ENCODE results near the gene EFNB2. TPM values are rescaled to one million over a fixed set of nuclear protein-coding genes. Genes with fewer than 3 reads are reported as not detected.
A peak's percentile ranks its signal among the peaks of the same experiment; 100 is the strongest.

EFNB2 gene
- total and polyA plus RNA-seq, 8 donors, result 3.0 to 48.7 (median 13.4) TPM

DNA sequence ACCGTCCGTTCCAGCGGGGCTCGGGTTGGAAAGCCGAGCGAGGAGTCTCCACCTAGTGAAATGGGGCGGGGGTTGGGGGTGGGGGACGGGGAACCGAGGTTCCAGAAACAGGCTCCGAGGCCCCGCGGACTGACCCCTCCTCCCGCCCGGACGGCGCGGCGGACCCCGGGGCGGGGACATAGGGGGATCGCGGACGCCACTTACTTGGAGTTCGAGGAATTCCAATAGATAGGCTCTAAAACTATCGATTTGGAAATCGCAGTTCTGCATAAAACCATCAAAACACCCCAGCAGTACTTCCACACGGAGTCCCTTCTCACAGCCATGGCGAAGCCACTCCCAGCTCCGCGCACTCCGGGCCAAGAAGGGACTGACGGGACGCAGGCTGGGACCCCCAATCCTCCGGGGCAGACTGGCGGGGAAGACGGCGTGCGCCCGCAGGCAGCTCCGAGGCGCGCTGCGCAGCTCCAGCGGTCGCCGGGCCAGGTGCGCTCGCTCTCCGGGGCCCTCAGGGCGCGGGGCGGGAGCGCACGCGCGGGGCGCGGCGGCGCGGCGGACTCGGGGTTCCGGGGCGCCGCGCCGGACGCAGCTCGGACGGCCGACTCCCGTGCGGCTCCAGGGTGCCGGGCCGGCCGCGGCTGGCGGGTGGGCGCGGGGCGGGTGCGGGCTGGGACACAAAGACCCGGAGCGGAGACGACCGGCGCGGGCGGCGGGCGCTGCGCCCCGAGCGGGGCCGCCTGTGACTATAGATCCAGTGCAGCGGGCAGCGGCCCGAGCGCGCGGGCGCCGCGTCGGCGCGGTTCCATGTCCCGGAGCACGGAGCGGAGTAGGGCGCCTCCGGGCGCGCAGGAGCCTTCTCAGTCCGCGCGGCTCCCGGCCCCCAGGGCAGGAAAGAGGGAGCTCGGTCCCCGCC lies 567 bp downstream of the EFNB2 start:
- Histone ChIP-seq H3K4me1 (peaks cover 19 to 57% (median 44%) of the 10 kb centered on the region in 4 donors), H3K9me3 (no peaks in the 10 kb centered on the region), H3K36me3 (no peaks in the 10 kb centered on the region), H3K27ac (peak overlapping the region; percentile 78 to 90 (median 88)), H3K27me3 (peaks cover 0 to 14% (median 10%) of the 10 kb centered on the region in 3 donors), H3K4me3 (peak overlapping the region; percentile 66 to 94 (median 72))
- TF ChIP-seq POLR2A (IDR thresholded peaks at IDR 0.05), result no peak
- TF ChIP-seq POLR2AphosphoS5 (IDR thresholded peaks at IDR 0.05), result no peak
- TF ChIP-seq EP300 (IDR thresholded peaks at IDR 0.05), result no peak
- no peak for TF ChIP-seq CTCF (IDR thresholded peaks at IDR 0.05)
- intact Hi-C loops (cut with DNase I; ENCODE audit: low total_unique reads), result no loop called here
- peak; percentile 35 to 71 for DNase-seq
- 0 to 7% (median 1%) methylated on average over 20 to 117 of the region's 121 CpGs for WGBS, 5 donors

GRCh38 chr13:106533943-106534638 lies 1.4 kb downstream of the EFNB2 start:
- Histone ChIP-seq H3K4me3 (peak overlapping the region; percentile 66 to 94 (median 72)), H3K4me1 (peaks cover 19 to 65% (median 50%) of the 10 kb centered on the region in 4 donors), H3K9me3 (no peaks in the 10 kb centered on the region), H3K27ac (peak overlapping the region; percentile 78 to 90 (median 88)), H3K36me3 (no peaks in the 10 kb centered on the region), H3K27me3 (peaks cover 0 to 14% (median 10%) of the 10 kb centered on the region in 3 donors)
- TF ChIP-seq POLR2AphosphoS5 (IDR thresholded peaks at IDR 0.05) (peak in 1 of 3 donors; percentile 5), EP300 (IDR thresholded peaks at IDR 0.05) (no peak), POLR2A (IDR thresholded peaks at IDR 0.05) (no peak)
- WGBS, 5 donors, result 1 to 4% (median 3%) methylated on average over 31 to 66 of the region's 66 CpGs
- intact Hi-C loops (cut with DNase I; ENCODE audit: low total_unique reads), result no loop called here
- DNase-seq, result peak; percentile 53 to 82

GRCh38 chr13:106533101-106533942 lies 2.1 kb downstream of the EFNB2 start:
- no peaks in the 10 kb centered on the region for H3K9me3 ChIP-seq
- peaks cover 19 to 73% (median 55%) of the 10 kb centered on the region in 4 donors for H3K4me1 ChIP-seq
- intact Hi-C loops (cut with DNase I; ENCODE audit: low total_unique reads), result no loop called here
- WGBS, 5 donors, result 3 to 5% (median 4%) methylated on average over 35 to 44 of the region's 44 CpGs
- peak overlapping the region; percentile 78 to 90 (median 88) for H3K27ac ChIP-seq
- DNase-seq, result peak; percentile 86 to 96
- H3K36me3 ChIP-seq, result no peaks in the 10 kb centered on the region
- H3K27me3 ChIP-seq, result peaks cover 0 to 14% (median 10%) of the 10 kb centered on the region in 3 donors
- peak overlapping the region; percentile 66 to 94 (median 72) for H3K4me3 ChIP-seq
- TF ChIP-seq POLR2A (IDR thresholded peaks at IDR 0.05) (no peak), POLR2AphosphoS5 (IDR thresholded peaks at IDR 0.05) (peak in 2 of 3 donors; percentile 3 to 47), CTCF (IDR thresholded peaks at IDR 0.05) (peak in 3 of 7 experiments; percentile 48 to 70 (median 60))

- DNase-seq, result peak in 1 of 2 donors; percentile 57
- intact Hi-C loops (cut with DNase I; ENCODE audit: low total_unique reads), result no loop called here
- H3K9me3 ChIP-seq, result no peaks in the 10 kb centered on the region
- H3K27me3 ChIP-seq, result peaks cover 0 to 14% (median 10%) of the 10 kb centered on the region in 3 donors
- WGBS, 5 donors, result 20 to 31% (median 24%) methylated on average over 18 of the region's 18 CpGs
- no peaks in the 10 kb centered on the region for H3K36me3 ChIP-seq
- peak overlapping the region; percentile 66 to 94 (median 72) for H3K4me3 ChIP-seq
- peak overlapping the region in 4 of 5 donors; percentile 51 to 88 (median 88) for H3K27ac ChIP-seq
- TF ChIP-seq EP300 (IDR thresholded peaks at IDR 0.05), result no peak
- no peak for TF ChIP-seq CTCF (IDR thresholded peaks at IDR 0.05)
- no peak for TF ChIP-seq POLR2A (IDR thresholded peaks at IDR 0.05)
- TF ChIP-seq POLR2AphosphoS5 (IDR thresholded peaks at IDR 0.05), result no peak
- H3K4me1 ChIP-seq, result peaks cover 19 to 82% (median 60%) of the 10 kb centered on the region in 4 donors
Observed at GRCh38 chr13:106532111-106532929, 3.1 kb downstream of the EFNB2 start.
